Stimulated activated CD4-positive, alpha-beta T cell treated with anti-CD3 and anti-CD28 coated beads, Interleukin-2, amount 100 ng/mL, for 48 hours (primary cell): ENCODE data around the gene TOX2.

ENCODE experiments used
- DNase-seq, 2 donors: peaks; one replicate each; pipeline ENCODE4 v3.0.0-alpha.2; 2020

TOX2 gene

DNA sequence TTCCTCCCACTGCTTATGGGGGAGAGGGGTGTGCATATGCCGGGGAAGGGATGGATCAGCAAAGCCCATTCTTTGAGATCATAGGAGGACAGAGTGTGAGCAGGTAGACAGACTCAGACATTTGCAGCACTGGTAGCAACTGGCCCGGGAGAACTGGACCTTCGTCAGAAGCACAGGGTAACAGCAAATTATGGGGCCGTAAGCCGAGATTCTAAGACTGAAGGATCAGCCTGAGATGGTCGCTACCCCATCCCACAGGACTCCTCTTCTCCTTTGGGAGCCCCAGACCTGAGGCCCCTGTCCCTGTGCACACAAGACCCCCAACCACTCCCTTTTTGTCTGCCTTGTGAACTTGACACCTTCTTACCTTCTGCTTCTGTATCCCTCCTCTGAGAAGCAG lies 106.5 kb downstream of the TOX2 start:
- DNase-seq: no peak

DNA sequence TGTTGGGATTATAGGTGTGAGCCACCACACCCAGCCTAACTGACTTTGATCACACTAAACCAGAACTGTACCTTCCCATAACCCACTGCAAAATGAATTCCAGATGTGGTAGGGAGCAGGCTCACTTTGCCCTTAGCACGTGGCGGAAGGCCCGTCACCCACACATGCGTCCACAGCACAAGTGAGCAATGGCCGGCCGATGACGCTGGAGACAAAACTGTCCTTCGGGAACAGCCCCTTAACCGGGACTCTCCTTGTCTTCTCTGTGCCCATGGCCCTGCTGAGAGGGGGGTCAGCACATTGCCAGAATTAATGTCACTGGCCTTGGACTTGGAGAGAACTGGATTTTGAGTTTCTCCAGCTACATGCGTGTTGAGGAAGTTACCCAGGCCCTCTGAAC lies 107.2 kb downstream of the TOX2 start:
- no peak for DNase-seq

GRCh38 chr20:44022464-44022863 lies 107.8 kb downstream of the TOX2 start:
- no peak for DNase-seq

DNA sequence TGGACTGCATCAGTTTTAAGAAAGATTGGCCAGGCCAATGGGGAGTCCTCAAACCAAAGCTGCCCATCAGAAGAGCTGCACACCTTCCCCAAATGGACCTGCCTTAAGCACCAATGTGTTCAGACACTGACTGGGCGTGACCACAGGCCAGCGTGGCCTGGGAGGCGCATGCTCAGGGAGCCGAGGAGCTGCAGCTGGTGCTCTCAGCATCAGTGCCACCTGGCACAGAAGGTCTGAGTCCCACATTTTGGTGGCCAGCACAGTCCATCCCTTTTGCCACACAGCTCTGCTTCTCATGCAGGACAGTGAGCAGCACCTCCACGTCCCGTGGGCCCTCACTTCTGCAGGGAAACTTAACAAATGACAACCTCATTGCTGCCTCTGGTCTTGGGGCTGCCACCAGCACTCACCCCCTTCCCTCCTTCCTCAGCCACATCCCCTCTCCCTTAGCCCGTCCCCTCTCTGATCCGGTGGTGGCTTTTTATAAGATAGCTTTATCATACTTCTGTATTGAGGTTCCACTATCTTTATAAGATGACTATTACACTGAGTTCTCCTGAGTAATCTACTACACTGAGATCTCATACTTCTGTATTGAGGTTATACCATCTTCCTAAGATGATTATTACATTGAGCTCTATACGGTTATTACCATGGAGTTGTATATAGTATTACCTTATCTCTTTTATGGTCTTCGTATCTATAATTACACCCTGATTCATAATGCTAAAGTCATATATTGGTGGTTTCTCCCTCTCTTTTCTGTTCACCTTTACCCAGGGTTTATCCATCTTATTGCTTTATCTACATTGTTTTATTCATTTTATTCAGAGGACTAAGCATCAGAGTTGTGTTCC lies 109.1 kb downstream of the TOX2 start:
- DNase-seq: no peak

GRCh38 chr20:44024820-44025580 lies 110.3 kb downstream of the TOX2 start:
- DNase-seq: no peak

- no peak for DNase-seq
These were observed 111.1 kb downstream of the TOX2 start for GRCh38 chr20:44025756-44026155.

GRCh38 chr20:44026647-44027342 lies 112.1 kb downstream of the TOX2 start:
- DNase-seq: no peak

DNA sequence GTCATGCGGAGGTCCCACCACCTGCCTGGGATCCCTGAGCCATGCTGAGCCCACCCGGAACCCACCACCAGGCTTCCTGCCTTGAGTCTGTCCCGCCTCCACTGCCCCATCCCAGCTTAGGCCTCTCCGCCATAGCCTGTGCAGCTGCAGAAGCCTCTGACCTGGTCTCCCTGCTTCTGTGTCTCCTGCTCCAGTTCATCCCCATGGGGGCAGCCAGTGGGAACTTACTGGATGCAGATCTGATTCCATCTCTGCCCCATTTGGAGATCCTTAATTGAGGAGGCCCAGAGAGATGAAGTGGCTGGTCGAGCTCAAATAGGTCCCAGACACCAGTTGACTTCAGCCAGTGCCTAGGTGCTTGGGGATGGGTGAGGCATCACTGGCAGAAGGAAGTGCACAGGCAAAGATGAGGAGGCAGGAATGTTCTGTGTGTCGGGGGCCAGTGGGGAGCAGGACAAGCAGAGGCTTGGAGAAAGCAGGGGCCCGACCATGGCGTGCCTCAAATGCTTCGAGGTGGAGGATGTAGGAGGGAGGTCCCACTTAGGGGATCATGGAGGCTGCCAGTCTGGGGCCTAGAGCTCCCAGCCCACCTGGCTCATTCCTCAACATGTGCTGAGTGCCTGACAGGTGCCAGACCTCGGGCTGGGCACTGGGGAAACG lies 112.8 kb downstream of the TOX2 start:
- no peak for DNase-seq

- DNase-seq: no peak
These were observed 113.5 kb downstream of the TOX2 start for GRCh38 chr20:44028003-44028730.

- no peak for DNase-seq
These were observed 114.5 kb downstream of the TOX2 start for GRCh38 chr20:44028868-44029847.

- no peak for DNase-seq
These were observed 115.2 kb downstream of the TOX2 start for GRCh38 chr20:44029848-44030230.

DNA sequence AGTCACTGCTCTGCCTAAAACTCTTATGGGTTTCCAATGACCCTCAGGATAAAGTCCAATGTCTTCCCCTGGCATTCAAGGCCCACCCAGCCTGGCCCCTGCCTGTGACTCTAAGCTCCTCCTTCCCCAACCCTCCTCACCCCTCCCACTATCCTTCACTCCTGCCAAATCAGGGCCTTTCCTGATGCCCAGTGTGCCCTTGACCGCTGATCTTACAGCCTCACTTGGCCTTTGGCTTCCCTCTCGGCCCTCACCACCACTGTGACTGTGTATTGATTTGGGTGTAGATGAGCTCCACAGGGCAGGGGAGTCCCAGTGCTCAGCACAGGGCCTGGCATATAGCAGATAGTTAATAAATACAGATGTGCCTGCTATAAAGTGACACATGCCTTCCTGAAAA lies 115.7 kb downstream of the TOX2 start:
- no peak for DNase-seq

- no peak for DNase-seq
These were observed 116.4 kb downstream of the TOX2 start for GRCh38 chr20:44031001-44031574.

DNA sequence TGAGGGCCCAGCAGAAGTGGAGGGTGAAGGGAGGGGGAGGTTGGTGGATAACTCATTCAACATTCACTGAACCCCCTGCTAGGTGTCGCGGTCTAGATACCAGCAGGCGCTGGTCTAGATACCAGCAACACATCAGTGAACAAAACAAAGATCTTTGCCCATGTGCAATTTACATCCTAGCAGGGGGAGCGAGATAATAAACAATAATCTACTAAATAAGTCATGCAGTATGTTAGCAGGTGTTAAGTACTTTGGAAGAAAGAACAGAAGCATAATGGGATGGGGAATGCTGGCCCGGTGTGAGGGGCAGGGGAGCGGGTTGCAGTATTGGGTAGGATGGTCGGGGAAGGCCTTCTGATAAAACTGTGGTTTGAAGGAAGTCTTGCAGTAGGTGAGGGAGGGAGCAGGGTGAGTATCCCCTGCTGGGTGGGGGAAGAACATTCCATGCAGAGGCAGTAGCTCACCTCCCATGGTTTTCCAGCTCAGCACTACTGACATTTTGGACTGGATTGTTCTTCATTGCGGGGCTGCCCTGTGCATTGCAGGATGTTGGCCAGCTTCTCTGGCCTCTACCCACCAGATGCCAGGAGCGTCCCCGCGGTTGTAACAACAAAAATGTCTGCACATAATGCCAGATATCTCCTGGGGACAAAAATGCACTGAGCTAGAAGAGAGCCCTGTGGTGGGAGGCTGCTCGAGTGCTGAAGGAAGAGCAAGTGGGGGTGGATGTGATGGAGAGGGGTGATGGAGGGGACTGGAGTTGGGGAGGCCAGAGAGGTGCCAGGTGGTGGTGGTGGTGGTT lies 117.3 kb downstream of the TOX2 start:
- DNase-seq: no peak

- no peak for DNase-seq
These were observed 118.1 kb downstream of the TOX2 start for GRCh38 chr20:44032583-44033331.

GRCh38 chr20:44033344-44033743 lies 118.7 kb downstream of the TOX2 start:
- DNase-seq: no peak

DNA sequence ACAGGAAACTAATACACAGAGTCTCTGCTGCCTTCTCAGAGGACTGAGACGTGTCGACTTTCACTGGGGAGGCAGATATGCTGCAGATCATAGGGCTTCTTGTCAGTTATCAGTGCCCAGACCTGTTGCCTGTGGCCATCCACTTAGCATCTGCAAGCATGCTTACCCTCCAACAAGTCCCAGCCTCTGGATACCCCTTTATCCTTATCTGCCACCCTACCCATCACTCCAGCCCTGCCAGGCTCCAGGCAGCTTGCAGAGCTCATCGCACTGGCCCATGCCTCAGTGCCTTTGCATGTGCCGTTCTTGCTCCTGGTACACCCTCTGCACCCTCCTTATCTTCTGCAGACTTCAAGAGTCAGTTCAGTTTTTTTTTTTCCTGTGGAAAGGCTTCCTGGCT lies 119.2 kb downstream of the TOX2 start:
- no peak for DNase-seq

- no peak for DNase-seq
These were observed 119.8 kb downstream of the TOX2 start for GRCh38 chr20:44034451-44034850.
